HG03135 (cell line): Measurements from ENCODE around the gene SLC25A39.
"Not testable (repeated sequence)": the region's sequence is repeated elsewhere in the genome, so short reads cannot be mapped to it uniquely, and the experiment has no call there.

ENCODE experiments used
- ATAC-seq: cut with Tn5 transposase; IDR thresholded peaks from one replicate; pipeline ENCODE4 v1.9.1; 2021; ENCODE audit warnings: mild to moderate bottlenecking, moderate library complexity; ENCODE audit not compliant: unreplicated experiment

The SLC25A39 gene

GRCh38 chr17:44335968-44336367, 11.3 kb upstream of the SLC25A39 start:
- ATAC-seq: no peak

GRCh38 chr17:44335564-44335963, 10.9 kb upstream of the SLC25A39 start:
- no peak for ATAC-seq

GRCh38 chr17:44334727-44335126, 10.1 kb upstream of the SLC25A39 start:
- ATAC-seq: no peak

- ATAC-seq: no peak
These were observed 9.7 kb upstream of the SLC25A39 start for GRCh38 chr17:44334315-44334714.

- no peak for ATAC-seq
These were observed 8.7 kb upstream of the SLC25A39 start for GRCh38 chr17:44333371-44333770.

GRCh38 chr17:44331249-44331760, 6.7 kb upstream of the SLC25A39 start:
- no peak for ATAC-seq

GRCh38 chr17:44330263-44330662, 5.6 kb upstream of the SLC25A39 start:
- not testable (repeated sequence) for ATAC-seq

- ATAC-seq: not testable (repeated sequence)
These were observed 4.9 kb upstream of the SLC25A39 start for GRCh38 chr17:44329516-44329915.

GRCh38 chr17:44327715-44328449, 3.3 kb upstream of the SLC25A39 start:
- ATAC-seq: no peak

- peak; percentile 43 for ATAC-seq
These were observed 2.3 kb upstream of the SLC25A39 start for GRCh38 chr17:44326861-44327444.

- ATAC-seq: no peak
These were observed 492 bp downstream of the SLC25A39 start for GRCh38 chr17:44324092-44324570.

GRCh38 chr17:44323359-44324091, 1.1 kb downstream of the SLC25A39 start:
- ATAC-seq: no peak

GRCh38 chr17:44322236-44322895, 2.3 kb downstream of the SLC25A39 start:
- ATAC-seq: no peak

- no peak for ATAC-seq
These were observed 3.1 kb downstream of the SLC25A39 start for GRCh38 chr17:44321246-44322120.

- no peak for ATAC-seq
These were observed 4.6 kb downstream of the SLC25A39 start for GRCh38 chr17:44320066-44320465.

GRCh38 chr17:44318077-44318892, 6.3 kb downstream of the SLC25A39 start:
- ATAC-seq: no peak

GRCh38 chr17:44317545-44317944, 7.1 kb downstream of the SLC25A39 start:
- no peak for ATAC-seq

GRCh38 chr17:44315760-44316731, 8.6 kb downstream of the SLC25A39 start:
- ATAC-seq: no peak
